HG03135 (cell line): ENCODE results near the gene LAMP5.

Experiments used
- ATAC-seq: cut with Tn5 transposase; IDR thresholded peaks from one replicate; pipeline ENCODE4 v1.9.1; 2021; ENCODE audit warnings: mild to moderate bottlenecking, moderate library complexity; ENCODE audit not compliant: unreplicated experiment

Gene LAMP5

GRCh38 chr20:9499126-9499899 lies 15.1 kb upstream of the LAMP5 start:
- ATAC-seq = no peak

GRCh38 chr20:9500121-9500520 lies 14.3 kb upstream of the LAMP5 start:
- ATAC-seq = no peak

GRCh38 chr20:9501473-9501872 lies 12.9 kb upstream of the LAMP5 start:
- no peak for ATAC-seq

GRCh38 chr20:9503526-9504245 lies 10.7 kb upstream of the LAMP5 start:
- no peak for ATAC-seq

GRCh38 chr20:9506280-9506821 lies 8.0 kb upstream of the LAMP5 start:
- no peak for ATAC-seq

GRCh38 chr20:9506964-9507369 lies 7.4 kb upstream of the LAMP5 start:
- ATAC-seq = no peak

- ATAC-seq = no peak
Measured at GRCh38 chr20:9507544-9508239, 6.7 kb upstream of the LAMP5 start.

- no peak for ATAC-seq
Measured at GRCh38 chr20:9508240-9508661, 6.1 kb upstream of the LAMP5 start.

- no peak for ATAC-seq
Measured at GRCh38 chr20:9508696-9509178, 5.7 kb upstream of the LAMP5 start.

- ATAC-seq = no peak
Measured at GRCh38 chr20:9509246-9509645, 5.1 kb upstream of the LAMP5 start.

GRCh38 chr20:9510911-9511310 lies 3.5 kb upstream of the LAMP5 start:
- ATAC-seq = no peak

- ATAC-seq = no peak
Measured at GRCh38 chr20:9514072-9514460, 324 bp upstream of the LAMP5 start.

- no peak for ATAC-seq
Measured at GRCh38 chr20:9515214-9515585, 810 bp downstream of the LAMP5 start.

- ATAC-seq = no peak
Measured at GRCh38 chr20:9515741-9516233, 1.4 kb downstream of the LAMP5 start.

GRCh38 chr20:9516234-9516871 lies 2.0 kb downstream of the LAMP5 start:
- ATAC-seq = no peak

- no peak for ATAC-seq
Measured at GRCh38 chr20:9517297-9518162, 3.1 kb downstream of the LAMP5 start.

GRCh38 chr20:9518576-9519175 lies 4.3 kb downstream of the LAMP5 start:
- no peak for ATAC-seq

GRCh38 chr20:9520086-9520485 lies 5.7 kb downstream of the LAMP5 start:
- no peak for ATAC-seq

GRCh38 chr20:9523636-9524035 lies 9.2 kb downstream of the LAMP5 start:
- ATAC-seq = no peak
